Panc1 (cell line): Measurements from ENCODE around the gene USP3.

Source experiments
- POLR2AphosphoS5 ChIP-seq: IDR thresholded peaks from 2 replicates; pipeline ENCODE4 v1.6.1; 2012; ENCODE audit warnings: mild to moderate bottlenecking, low read depth, low read length, moderate library complexity
- SIN3A ChIP-seq: IDR thresholded peaks from 2 replicates; pipeline ENCODE4 v1.6.1; 2012; ENCODE audit warnings: low read depth, mild to moderate bottlenecking, low read length, moderate library complexity, borderline replicate concordance; ENCODE audit not compliant: insufficient read depth
- TCF7L2 ChIP-seq: IDR thresholded peaks from 2 replicates; pipeline ENCODE4 v1.6.1; 2011; ENCODE audit warnings: mild to moderate bottlenecking, low read depth, low read length, inconsistent platforms
- TF ChIP-seq, protein P1 (sequence below): fragments of 450-650 bp; IDR thresholded peaks from 2 replicates; pipeline ENCODE4 v1.5.1; 2017; ENCODE audit warnings: mild to moderate bottlenecking
- TF ChIP-seq, protein P2 (sequence below), 2 experiments: IDR thresholded peaks; 2 replicates each; pipeline ENCODE4 v1.6.1; 2011 to 2012; ENCODE audit warnings: low read depth in 2 of 2, control low read depth in 1 of 2, low read length in 1 of 2, mild to moderate bottlenecking in 1 of 2, moderate library complexity in 1 of 2; ENCODE audit not compliant: insufficient read depth in 1 of 2

GRCh38 chr15:63596676-63597037 lies 92.3 kb downstream of the USP3 start:
- TF ChIP-seq, protein P1, sequence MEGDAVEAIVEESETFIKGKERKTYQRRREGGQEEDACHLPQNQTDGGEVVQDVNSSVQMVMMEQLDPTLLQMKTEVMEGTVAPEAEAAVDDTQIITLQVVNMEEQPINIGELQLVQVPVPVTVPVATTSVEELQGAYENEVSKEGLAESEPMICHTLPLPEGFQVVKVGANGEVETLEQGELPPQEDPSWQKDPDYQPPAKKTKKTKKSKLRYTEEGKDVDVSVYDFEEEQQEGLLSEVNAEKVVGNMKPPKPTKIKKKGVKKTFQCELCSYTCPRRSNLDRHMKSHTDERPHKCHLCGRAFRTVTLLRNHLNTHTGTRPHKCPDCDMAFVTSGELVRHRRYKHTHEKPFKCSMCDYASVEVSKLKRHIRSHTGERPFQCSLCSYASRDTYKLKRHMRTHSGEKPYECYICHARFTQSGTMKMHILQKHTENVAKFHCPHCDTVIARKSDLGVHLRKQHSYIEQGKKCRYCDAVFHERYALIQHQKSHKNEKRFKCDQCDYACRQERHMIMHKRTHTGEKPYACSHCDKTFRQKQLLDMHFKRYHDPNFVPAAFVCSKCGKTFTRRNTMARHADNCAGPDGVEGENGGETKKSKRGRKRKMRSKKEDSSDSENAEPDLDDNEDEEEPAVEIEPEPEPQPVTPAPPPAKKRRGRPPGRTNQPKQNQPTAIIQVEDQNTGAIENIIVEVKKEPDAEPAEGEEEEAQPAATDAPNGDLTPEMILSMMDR = no peak
- TF ChIP-seq POLR2AphosphoS5 (no peak), SIN3A (no peak), TCF7L2 (no peak)
- TF ChIP-seq, protein P2, sequence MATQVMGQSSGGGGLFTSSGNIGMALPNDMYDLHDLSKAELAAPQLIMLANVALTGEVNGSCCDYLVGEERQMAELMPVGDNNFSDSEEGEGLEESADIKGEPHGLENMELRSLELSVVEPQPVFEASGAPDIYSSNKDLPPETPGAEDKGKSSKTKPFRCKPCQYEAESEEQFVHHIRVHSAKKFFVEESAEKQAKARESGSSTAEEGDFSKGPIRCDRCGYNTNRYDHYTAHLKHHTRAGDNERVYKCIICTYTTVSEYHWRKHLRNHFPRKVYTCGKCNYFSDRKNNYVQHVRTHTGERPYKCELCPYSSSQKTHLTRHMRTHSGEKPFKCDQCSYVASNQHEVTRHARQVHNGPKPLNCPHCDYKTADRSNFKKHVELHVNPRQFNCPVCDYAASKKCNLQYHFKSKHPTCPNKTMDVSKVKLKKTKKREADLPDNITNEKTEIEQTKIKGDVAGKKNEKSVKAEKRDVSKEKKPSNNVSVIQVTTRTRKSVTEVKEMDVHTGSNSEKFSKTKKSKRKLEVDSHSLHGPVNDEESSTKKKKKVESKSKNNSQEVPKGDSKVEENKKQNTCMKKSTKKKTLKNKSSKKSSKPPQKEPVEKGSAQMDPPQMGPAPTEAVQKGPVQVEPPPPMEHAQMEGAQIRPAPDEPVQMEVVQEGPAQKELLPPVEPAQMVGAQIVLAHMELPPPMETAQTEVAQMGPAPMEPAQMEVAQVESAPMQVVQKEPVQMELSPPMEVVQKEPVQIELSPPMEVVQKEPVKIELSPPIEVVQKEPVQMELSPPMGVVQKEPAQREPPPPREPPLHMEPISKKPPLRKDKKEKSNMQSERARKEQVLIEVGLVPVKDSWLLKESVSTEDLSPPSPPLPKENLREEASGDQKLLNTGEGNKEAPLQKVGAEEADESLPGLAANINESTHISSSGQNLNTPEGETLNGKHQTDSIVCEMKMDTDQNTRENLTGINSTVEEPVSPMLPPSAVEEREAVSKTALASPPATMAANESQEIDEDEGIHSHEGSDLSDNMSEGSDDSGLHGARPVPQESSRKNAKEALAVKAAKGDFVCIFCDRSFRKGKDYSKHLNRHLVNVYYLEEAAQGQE (IDR thresholded peaks at IDR 0.05; ENCODE audit: insufficient read depth in 1 of 2, low read depth in 2 of 2, low read length in 1 of 2) = no peak
